DMS79 treated with DMSO at 0.1 percent for 48 hours (cell line): ENCODE data around the gene TCP11.
"Not testable (repeated sequence)": the region's sequence is repeated elsewhere in the genome, so short reads cannot be mapped to it uniquely, and the experiment has no call there.

Experiments used
- DNase-seq: peaks from one replicate; lab custom pipeline; 2025; lab: John Stamatoyannopoulos, UW

Gene TCP11

DNA sequence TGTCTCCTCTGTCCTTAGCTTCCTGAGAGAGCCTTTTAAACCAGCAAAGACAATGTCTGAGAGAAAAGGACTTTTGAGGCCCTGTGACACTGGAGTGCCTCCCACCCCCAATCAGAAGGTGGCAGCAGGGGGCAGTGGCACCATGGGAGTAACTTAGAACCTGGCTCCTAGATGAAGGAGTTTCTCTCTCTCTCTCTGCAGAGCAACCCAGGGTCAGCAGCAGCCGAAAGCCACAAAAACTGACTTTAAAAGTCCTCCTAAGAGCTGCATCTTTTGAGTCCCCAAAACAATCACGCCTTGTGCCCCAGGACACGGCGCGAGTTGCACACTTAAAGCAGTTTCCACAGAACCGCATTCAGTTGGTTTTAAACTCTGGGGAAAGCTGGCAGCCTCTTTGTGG is 5.3 kb upstream of the TCP11 start:
- peak; percentile 33 for DNase-seq

- no peak for DNase-seq
Observed at GRCh38 chr6:35145757-35146156, 4.6 kb upstream of the TCP11 start.

DNA sequence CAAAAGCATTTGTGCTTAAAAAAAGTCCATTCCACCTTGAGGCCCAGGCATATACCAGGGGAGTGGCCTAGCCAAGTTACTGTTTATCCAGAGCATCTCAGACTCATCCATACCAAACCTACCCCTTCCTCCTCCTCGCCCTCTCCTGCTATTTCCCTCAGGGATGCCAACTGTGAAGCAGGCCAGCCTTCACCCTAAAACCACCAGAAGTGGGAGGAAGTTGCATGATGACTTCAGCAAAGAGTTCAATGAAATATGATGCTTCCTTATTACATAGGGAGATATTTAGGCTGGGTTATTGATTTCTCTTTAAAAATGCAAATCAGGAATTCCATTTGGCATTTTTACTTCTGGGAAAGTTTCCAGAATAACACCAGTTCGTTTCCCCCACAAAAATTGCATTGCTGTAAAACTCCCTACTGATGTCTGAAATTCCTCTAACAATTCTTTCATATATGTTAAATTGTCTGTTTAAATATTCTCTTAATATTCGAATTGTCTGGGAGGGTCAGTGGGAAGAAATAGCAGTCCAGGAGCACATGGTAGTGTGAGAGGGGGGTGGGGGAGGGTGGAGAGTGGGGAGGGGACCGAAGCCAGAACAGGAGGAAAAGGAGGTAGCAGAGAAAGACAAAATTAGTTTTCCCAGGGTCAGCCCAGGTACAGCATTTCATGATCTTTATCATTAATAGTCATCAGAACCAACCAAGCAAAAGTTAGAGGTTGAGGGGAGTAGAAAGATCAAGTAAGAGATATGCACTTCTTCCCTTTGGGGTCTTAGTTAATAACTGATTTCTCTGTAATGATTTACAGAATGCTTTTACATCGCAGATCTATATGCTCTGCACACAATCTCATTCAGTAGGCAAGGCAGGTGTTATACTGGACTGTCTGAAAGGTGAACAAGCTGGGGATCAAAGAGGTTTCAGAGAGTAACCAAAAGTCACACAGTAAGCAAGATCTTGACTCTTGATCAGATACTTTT is 1.7 kb upstream of the TCP11 start:
- no peak for DNase-seq

DNA sequence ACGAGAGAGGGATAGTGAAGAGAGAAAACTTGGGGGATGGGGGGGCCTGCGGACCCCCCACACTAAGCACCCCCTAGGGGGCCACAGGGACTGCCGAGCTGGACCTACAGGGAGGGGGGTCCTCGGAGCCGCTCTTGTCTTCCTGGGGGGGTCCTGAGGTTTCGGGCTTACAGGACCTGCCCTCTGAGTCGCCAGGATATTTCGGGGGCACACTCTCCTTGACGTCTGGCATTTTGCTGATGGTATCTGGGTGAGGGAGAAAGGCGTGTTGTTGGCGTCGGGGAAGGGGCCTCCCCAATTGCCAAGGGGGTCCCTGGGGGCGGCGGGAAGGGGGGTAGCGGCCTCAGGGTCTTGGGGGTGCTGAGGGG is 516 bp downstream of the TCP11 start:
- DNase-seq = no peak

GRCh38 chr6:35139924-35140638 is 1.1 kb downstream of the TCP11 start:
- DNase-seq = peak; percentile 63

GRCh38 chr6:35139470-35139869 is 1.7 kb downstream of the TCP11 start:
- no peak for DNase-seq

DNA sequence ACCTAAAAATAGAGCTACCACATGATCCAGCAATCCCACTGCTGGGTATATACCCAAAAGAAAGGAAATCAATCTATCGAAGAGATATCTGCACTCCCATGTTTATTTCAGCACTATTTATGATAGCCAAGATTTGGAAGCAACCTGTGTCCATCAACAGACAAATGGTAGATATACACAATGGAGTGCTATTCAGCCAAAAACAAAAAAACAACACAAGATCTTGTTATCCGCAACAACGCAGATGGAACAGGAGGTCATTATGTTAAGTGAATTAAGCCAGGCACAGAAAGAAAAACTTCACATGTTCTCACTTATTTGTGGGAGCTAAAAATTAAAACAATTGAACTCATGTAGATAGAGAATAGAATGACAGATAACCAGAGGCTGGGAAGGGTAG is 2.9 kb downstream of the TCP11 start:
- not testable (repeated sequence) for DNase-seq

GRCh38 chr6:35136185-35136584 is 5.0 kb downstream of the TCP11 start:
- no peak for DNase-seq

DNA sequence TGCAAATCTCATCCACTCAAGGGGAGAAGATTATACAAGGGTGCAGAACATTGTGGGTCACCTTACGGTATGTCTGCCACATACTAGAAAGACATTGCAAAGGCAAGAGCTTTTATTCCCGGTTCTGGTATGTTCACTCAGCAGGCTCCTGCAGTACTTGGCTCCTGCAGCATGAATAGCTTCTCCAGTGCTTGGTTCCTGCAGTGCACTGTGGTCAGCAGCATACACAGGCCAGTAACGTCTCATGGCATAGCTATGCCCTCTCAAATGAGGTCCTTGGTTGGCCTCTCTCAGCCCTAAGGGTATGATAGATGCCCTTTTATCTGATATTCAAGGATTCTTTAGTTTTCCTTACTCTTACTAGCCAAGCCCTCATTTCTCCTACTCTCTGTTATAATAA is 12.6 kb downstream of the TCP11 start:
- no peak for DNase-seq

- DNase-seq = no peak
Observed at GRCh38 chr6:35128042-35128441, 13.1 kb downstream of the TCP11 start.

DNA sequence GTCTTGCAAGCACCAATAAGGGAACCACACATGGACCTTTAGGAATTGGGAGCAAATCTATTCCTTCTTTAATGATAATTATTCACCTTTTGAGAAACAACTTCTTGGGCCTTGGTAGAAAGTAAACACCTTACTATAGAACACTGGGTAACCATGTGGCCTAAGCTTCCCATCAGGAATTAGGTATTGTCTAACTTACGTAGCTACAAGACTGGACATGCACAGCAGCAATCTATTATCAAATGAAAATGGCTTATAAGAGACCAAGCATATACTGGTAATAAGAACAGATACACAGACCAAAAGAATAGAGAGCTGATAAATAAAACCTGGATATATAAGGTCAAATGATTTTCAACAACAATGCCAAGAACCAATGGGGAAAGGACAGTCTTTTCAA is 16.8 kb downstream of the TCP11 start:
- DNase-seq = no peak

DNA sequence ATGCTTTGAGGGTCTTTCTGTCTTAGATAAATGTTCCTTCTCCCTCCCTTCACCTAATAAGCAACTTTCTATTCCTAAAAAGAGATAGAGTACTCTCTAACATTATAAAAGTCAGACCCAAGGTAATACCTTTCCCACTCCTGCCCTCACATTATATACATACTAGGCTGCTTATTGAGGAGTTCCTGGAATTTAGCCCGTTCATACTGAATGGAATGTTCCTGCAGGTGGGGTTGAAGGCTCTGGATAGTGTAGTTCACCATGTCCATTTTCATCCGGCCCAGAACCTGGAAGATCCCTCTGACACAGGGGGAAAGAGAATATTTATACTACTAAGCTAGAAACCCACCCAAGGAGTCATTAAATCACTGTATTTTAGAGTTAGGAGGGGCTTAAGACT is 20.4 kb downstream of the TCP11 start:
- DNase-seq = no peak

DNA sequence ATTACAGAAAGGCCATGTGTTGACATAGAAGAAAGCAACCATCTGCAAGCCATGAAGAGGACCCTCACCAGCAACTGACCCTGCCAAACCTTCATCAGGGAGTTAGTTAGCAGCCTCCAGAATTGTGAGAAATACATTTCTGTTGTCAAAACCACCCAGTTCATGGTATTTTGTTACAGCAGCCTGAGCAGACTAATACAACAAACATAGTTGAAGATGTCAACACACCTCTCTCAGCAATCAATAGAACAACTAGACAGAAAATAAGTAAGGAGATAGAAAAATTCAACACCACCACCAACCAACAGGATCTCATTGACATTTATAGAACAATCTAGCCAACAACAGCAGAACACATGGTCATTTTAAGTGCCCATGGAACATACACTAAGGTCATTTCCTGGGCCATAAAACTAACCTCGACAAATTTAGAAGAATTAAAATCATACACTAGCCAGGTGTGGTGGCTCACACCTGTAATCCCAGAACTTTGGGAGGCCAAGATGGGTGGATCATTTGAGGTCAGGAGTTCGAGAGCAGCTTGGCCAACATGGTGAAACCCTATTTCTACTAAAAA is 32.7 kb downstream of the TCP11 start:
- DNase-seq = no peak

GRCh38 chr6:35107761-35108160 is 33.4 kb downstream of the TCP11 start:
- not testable (repeated sequence) for DNase-seq

DNA sequence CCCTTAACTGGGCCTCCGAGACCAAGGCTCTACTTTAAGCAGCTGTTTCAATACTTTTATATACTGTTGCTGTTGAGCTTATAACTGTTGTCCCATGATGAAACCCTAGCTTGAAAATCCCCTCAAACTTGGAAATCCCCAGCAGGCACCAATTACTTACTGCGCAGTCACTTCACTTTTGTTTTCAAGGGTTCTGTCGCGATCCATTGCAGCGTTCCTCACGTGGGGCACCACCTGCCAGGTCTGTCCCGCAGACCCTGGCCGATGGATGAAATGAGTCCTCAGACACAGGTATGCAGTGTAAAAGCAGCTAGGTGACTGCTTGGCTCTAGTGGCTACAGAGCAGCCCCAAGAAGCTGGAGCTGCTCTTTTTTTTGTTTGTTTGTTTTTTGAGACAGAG is 33.9 kb downstream of the TCP11 start:
- not testable (repeated sequence) for DNase-seq

DNA sequence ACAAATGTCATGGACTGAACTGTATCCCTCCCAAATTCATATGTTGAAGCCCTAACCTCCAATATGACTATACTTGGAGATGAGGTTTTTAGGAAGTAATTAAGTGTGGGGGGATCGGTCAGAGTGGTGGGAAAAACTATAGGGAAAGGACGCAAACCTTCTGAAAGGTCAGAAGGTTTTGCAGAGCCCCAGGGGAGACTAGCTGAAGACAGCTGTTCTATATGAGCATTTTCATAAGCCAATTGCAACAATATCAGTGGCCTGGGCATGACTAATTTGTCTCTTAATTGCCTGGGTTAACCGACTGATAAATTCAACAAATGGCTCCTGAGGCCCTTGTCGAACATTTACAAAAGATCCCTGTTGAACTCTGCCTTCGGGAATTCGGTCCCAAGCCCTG is 35.1 kb downstream of the TCP11 start:
- DNase-seq = not testable (repeated sequence)

- DNase-seq = no peak
Observed at GRCh38 chr6:35105078-35105477, 36.1 kb downstream of the TCP11 start.

DNA sequence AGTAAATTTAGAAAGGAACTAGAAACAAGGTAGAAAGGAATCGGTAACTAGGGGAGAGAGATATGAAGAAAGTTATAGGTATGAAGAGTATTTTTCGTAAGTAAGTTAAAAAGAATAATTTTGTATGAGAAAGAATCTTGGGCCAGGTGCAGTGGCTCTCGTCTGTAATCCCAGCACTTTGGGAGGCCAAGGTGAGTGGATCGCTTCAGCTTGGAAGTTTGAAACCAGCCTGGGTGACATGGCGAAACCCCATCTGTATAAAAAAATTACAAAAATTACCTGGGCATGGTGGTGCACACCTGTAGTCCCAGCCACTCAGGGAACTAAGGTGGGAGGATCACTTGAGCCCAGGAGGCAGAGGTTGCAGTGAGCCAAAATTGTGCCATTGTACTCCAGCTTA is 42.0 kb downstream of the TCP11 start:
- no peak for DNase-seq

- peak; percentile 83 for DNase-seq
Observed at GRCh38 chr6:35096129-35096862, 44.8 kb downstream of the TCP11 start.

- DNase-seq = no peak
Observed at GRCh38 chr6:35094183-35094582, 47.0 kb downstream of the TCP11 start.

DNA sequence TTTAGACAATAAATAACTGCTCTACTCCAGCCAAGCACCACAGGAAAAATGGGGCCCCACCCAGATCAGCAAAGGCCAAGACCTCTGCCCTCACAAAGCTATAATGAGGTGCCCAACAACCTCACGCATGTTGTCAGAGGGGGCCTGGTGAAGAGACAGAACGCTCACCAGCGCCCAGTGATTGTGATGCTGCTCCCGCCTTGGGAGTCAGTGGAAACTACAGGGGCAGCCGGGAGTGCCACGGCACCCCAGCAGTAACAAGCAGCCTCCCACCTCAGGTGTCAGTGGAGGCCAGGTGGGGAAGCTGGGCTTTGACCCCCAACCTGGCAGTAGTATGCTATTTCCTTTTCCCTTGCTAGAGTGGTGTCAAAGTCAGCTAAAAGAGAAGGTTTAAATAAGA is 47.4 kb downstream of the TCP11 start:
- no peak for DNase-seq

- DNase-seq = no peak
Observed at GRCh38 chr6:35093118-35093445, 48.1 kb downstream of the TCP11 start.
